GM04503 (cell line): ENCODE data around the gene MAFF.

Source experiments
- DNase-seq: peaks from one replicate; pipeline ENCODE4 v3.0.0-alpha.2; 2012; ENCODE audit warnings: low read depth

MAFF gene

GRCh38 chr22:38204784-38205183 lies 3.0 kb downstream of the MAFF start:
- DNase-seq = no peak

GRCh38 chr22:38205261-38206128 lies 3.7 kb downstream of the MAFF start:
- DNase-seq = peak; percentile 79

- DNase-seq = no peak
These were observed 6.2 kb downstream of the MAFF start for GRCh38 chr22:38207898-38208432.

- DNase-seq = no peak
These were observed 6.8 kb downstream of the MAFF start for GRCh38 chr22:38208551-38208968.

GRCh38 chr22:38211556-38211955 lies 9.8 kb downstream of the MAFF start:
- no peak for DNase-seq

- DNase-seq = no peak
These were observed 10.6 kb downstream of the MAFF start for GRCh38 chr22:38212442-38212841.

GRCh38 chr22:38213319-38213989 lies 11.7 kb downstream of the MAFF start:
- no peak for DNase-seq

- no peak for DNase-seq
These were observed 12.2 kb downstream of the MAFF start for GRCh38 chr22:38213990-38214301.

GRCh38 chr22:38214302-38215056 lies 12.7 kb downstream of the MAFF start:
- DNase-seq = no peak

GRCh38 chr22:38215156-38216038 lies 13.6 kb downstream of the MAFF start:
- no peak for DNase-seq

GRCh38 chr22:38218661-38219622 lies 17.1 kb downstream of the MAFF start:
- peak; percentile 63 for DNase-seq

GRCh38 chr22:38219632-38220031 lies 17.8 kb downstream of the MAFF start:
- no peak for DNase-seq

GRCh38 chr22:38220163-38220562 lies 18.4 kb downstream of the MAFF start:
- no peak for DNase-seq

GRCh38 chr22:38220653-38221386 lies 19.0 kb downstream of the MAFF start:
- DNase-seq = no peak

GRCh38 chr22:38221407-38221806 lies 19.6 kb downstream of the MAFF start:
- DNase-seq = no peak

- DNase-seq = no peak
These were observed 20.4 kb downstream of the MAFF start for GRCh38 chr22:38221908-38222796.

GRCh38 chr22:38222797-38223119 lies 21.0 kb downstream of the MAFF start:
- DNase-seq = no peak

GRCh38 chr22:38223289-38223960 lies 21.6 kb downstream of the MAFF start:
- DNase-seq = no peak
